Body of pancreas (tissue), 4 donors: ENCODE results near the gene BNIPL.

ENCODE experiments used
- CTCF ChIP-seq, 7 experiments: fragments of 450-650 bp in 4 of 7; fragments of 200-600 bp in 3 of 7; sonication (generic) in 3 of 7; IDR thresholded peaks; one replicate each; pipeline ENCODE4 v1.5.1; 2016 to 2019; ENCODE audit warnings: antibody characterized with exemption in 7 of 7
- POLR2A ChIP-seq, 3 donors: fragments of 450-650 bp; IDR thresholded peaks; one replicate each; pipeline ENCODE4 v1.6.1; 2016; ENCODE audit warnings: antibody characterized with exemption in 3 of 3, mild to moderate bottlenecking in 2 of 3

DNA sequence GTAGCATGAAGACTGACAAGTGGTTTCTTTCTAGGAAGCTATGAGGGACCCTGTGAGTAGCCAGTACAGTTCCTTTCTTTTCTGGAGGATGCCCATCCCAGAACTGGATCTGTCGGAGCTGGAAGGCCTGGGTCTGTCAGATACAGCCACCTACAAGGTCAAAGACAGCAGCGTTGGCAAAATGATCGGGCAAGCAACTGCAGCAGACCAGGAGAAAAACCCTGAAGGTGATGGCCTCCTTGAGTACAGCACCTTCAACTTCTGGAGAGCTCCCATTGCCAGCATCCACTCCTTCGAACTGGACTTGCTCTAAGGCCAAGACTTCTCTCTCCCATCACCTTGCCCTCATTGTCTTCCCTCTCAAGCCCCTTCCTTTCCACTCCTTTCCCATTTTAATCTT, 30.8 kb downstream of the BNIPL start:
- TF ChIP-seq CTCF (IDR thresholded peaks at IDR 0.05) (no peak), POLR2A (IDR thresholded peaks at IDR 0.05) (no peak)
